ENCODE data around the gene GH2. TPM values are rescaled to one million over a fixed set of nuclear protein-coding genes. Genes with fewer than 3 reads are reported as not detected.
"Not testable (repeated sequence)": the region's sequence is repeated elsewhere in the genome, so short reads cannot be mapped to it uniquely, and the experiment has no call there.

Gene GH2
- polyA plus RNA-seq, 1 donor from 2014 or later: not detected

DNA sequence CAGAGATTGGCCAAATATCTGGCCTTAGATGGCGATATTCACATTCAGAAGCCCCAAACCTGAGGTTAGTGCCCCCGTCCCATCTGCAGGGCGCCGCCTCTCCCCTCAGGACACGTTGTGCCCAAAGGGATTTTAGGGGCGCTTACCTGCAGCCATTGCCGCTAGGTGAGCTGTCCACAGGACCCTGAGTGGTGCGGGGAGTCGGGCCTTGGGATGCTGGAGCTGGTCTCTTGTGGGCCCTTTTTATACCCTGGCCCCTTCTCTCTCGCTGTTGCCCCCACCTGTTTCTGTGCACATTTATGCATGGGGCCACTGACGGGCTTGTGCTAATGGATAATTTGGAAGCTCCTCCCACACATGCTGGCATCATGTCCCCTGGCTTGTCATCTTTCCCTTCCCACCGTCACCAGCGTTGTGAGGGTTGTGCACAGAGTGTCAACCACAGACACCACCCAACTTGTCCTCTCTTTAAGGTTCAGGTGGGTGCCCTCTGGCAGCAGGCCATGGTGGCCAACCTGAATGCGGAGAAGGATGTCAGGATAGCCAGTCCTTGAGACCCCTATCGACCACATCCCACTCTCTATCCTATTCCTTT is 29.4 kb upstream of the GH2 start, which contains the start of gene CSHL1:
TSS of gene CSHL1 (minus strand) at position 218 of the 595 bp plus-strand sequence. CDS start at position 156, 62 bp downstream.
- TF ChIP-seq EP300 (conservative IDR thresholded peaks at IDR 0.05; ENCODE audit: poor library complexity, severe bottlenecking) (no peak), POLR2AphosphoS5 (IDR thresholded peaks at IDR 0.05) (no peak), SMC3 (conservative IDR thresholded peaks at IDR 0.05; ENCODE audit: poor library complexity) (no peak), TAF1 (IDR thresholded peaks at IDR 0.05; ENCODE audit: low read depth) (no peak)
- TF ChIP-seq, protein P1, sequence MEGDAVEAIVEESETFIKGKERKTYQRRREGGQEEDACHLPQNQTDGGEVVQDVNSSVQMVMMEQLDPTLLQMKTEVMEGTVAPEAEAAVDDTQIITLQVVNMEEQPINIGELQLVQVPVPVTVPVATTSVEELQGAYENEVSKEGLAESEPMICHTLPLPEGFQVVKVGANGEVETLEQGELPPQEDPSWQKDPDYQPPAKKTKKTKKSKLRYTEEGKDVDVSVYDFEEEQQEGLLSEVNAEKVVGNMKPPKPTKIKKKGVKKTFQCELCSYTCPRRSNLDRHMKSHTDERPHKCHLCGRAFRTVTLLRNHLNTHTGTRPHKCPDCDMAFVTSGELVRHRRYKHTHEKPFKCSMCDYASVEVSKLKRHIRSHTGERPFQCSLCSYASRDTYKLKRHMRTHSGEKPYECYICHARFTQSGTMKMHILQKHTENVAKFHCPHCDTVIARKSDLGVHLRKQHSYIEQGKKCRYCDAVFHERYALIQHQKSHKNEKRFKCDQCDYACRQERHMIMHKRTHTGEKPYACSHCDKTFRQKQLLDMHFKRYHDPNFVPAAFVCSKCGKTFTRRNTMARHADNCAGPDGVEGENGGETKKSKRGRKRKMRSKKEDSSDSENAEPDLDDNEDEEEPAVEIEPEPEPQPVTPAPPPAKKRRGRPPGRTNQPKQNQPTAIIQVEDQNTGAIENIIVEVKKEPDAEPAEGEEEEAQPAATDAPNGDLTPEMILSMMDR (IDR thresholded peaks at IDR 0.05; ENCODE audit: poor library complexity, severe bottlenecking): no peak
- no peak within 1 kb of the TSS for H2AFZ ChIP-seq (ENCODE audit: low read depth, low read length)

DNA sequence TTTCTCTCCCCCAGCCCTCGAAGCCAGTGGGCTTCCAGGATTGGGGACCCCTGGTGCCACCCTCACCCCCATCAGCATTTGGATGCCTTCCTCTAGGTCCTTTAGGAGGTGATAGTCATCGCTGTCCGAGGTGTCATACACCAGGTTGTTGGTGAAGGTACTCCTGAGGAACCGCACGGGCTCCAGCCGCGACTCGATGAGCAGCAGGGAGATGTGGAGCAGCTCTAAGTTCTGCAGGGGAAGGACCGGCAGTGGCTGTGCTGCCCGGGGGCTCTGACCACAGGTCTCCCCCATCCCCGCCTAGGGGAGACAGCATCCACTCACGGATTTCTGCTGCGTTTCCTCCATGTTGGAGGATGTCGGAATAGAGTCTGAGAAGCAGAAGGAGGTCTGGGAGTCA is 28.4 kb upstream of the GH2 start:
- TF ChIP-seq, protein P2, sequence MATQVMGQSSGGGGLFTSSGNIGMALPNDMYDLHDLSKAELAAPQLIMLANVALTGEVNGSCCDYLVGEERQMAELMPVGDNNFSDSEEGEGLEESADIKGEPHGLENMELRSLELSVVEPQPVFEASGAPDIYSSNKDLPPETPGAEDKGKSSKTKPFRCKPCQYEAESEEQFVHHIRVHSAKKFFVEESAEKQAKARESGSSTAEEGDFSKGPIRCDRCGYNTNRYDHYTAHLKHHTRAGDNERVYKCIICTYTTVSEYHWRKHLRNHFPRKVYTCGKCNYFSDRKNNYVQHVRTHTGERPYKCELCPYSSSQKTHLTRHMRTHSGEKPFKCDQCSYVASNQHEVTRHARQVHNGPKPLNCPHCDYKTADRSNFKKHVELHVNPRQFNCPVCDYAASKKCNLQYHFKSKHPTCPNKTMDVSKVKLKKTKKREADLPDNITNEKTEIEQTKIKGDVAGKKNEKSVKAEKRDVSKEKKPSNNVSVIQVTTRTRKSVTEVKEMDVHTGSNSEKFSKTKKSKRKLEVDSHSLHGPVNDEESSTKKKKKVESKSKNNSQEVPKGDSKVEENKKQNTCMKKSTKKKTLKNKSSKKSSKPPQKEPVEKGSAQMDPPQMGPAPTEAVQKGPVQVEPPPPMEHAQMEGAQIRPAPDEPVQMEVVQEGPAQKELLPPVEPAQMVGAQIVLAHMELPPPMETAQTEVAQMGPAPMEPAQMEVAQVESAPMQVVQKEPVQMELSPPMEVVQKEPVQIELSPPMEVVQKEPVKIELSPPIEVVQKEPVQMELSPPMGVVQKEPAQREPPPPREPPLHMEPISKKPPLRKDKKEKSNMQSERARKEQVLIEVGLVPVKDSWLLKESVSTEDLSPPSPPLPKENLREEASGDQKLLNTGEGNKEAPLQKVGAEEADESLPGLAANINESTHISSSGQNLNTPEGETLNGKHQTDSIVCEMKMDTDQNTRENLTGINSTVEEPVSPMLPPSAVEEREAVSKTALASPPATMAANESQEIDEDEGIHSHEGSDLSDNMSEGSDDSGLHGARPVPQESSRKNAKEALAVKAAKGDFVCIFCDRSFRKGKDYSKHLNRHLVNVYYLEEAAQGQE (IDR thresholded peaks at IDR 0.05; ENCODE audit: borderline replicate concordance): no peak
- TF ChIP-seq POLR2AphosphoS5 (IDR thresholded peaks at IDR 0.05) (no peak), SMC3 (conservative IDR thresholded peaks at IDR 0.05; ENCODE audit: poor library complexity) (no peak), RAD21 (conservative IDR thresholded peaks at IDR 0.05) (no peak), MXI1 (conservative IDR thresholded peaks at IDR 0.05; ENCODE audit: poor library complexity, severe bottlenecking) (no peak), TAF1 (IDR thresholded peaks at IDR 0.05; ENCODE audit: low read depth) (no peak), EP300 (conservative IDR thresholded peaks at IDR 0.05; ENCODE audit: poor library complexity, severe bottlenecking) (no peak), EZH2 (IDR thresholded peaks at IDR 0.05; ENCODE audit: borderline replicate concordance, insufficient read depth, low read length, poor library complexity, severe bottlenecking) (no peak)
- TF ChIP-seq, protein P1 (IDR thresholded peaks at IDR 0.05; ENCODE audit: poor library complexity, severe bottlenecking): no peak
- Histone ChIP-seq H3K4me3 (ENCODE audit: low read length) (no peak overlapping the region), H2AFZ (ENCODE audit: low read depth, low read length) (no peak overlapping the region), H3K27ac (ENCODE audit: low read length) (no peak overlapping the region), H3K9me3 (ENCODE audit: low read length) (no peaks in the 10 kb centered on the region), H3K9me2 (ENCODE audit: insufficient read depth, low read length) (no peaks in the 10 kb centered on the region), H3K36me3 (ENCODE audit: insufficient read depth, low read length) (no peaks in the 10 kb centered on the region), H3K79me2 (replicated peaks; ENCODE audit: insufficient read depth, low read length) (no peaks in the 10 kb centered on the region), H3F3A (ENCODE audit: insufficient read depth, low read length, poor library complexity, severe bottlenecking) (no peaks in the 10 kb centered on the region), H3K27me3 (ENCODE audit: insufficient read depth, low read depth, low read length) (no peaks in the 10 kb centered on the region), H3K4me2 (ENCODE audit: low read length) (no peak overlapping the region), H4K20me1 (ENCODE audit: insufficient read depth) (no peaks in the 10 kb centered on the region), H3K9ac (ENCODE audit: low read length) (no peak overlapping the region)

More for the DNA sequence above, 29.4 kb upstream of the GH2 start, which contains the start of gene CSHL1:
- no peak within 1 kb of the TSS for H3K27ac ChIP-seq (ENCODE audit: low read length)
- no peak within 1 kb of the TSS for H3K4me2 ChIP-seq (ENCODE audit: low read length)
- no peak within 1 kb of the TSS for H3K4me3 ChIP-seq (ENCODE audit: low read length)
- no peaks in the 10 kb centered on the region for H3F3A ChIP-seq (ENCODE audit: insufficient read depth, low read length, poor library complexity, severe bottlenecking)
- no peaks in the 10 kb centered on the region for H3K36me3 ChIP-seq (ENCODE audit: insufficient read depth, low read length)
- no peaks in the 10 kb centered on the region for H3K9me2 ChIP-seq (ENCODE audit: insufficient read depth, low read length)
- no peaks in the 10 kb centered on the region for H3K9me3 ChIP-seq (ENCODE audit: low read length)
- H3K9ac ChIP-seq (ENCODE audit: low read length): no peak within 1 kb of the TSS
- no peaks in the 10 kb centered on the region for H4K20me1 ChIP-seq (ENCODE audit: insufficient read depth)
- no peaks in the 10 kb centered on the region for H3K79me2 ChIP-seq (replicated peaks; ENCODE audit: insufficient read depth, low read length)
- H3K27me3 ChIP-seq (ENCODE audit: insufficient read depth, low read depth, low read length): no peaks in the 10 kb centered on the region

DNA sequence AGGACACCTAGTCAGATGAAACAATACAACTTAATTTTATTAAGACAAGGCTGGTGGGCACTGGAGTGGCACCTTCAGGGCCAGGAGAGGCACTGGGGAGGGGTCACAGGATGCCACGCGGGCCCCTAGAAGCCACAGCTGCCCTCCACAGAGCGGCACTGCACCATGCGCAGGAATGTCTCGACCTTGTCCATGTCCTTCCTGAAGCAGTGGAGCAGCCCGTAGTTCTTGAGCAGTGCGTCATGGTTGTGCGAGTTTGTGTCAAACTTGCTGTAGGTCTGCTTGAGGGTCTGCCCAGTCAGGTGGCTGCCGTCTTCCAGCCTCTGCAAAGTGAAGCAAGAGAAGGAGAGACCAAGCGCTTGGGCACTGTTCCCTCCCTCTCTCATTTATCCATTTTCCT is 27.8 kb upstream of the GH2 start:
- not testable (repeated sequence) for H4K20me1 ChIP-seq (ENCODE audit: insufficient read depth); H3K9me2 ChIP-seq (ENCODE audit: insufficient read depth, low read length); H3K9me3 ChIP-seq (ENCODE audit: low read length); H3F3A ChIP-seq (ENCODE audit: insufficient read depth, low read length, poor library complexity, severe bottlenecking); H3K27ac ChIP-seq (ENCODE audit: low read length); H3K9ac ChIP-seq (ENCODE audit: low read length); H2AFZ ChIP-seq (ENCODE audit: low read depth, low read length); H3K4me2 ChIP-seq (ENCODE audit: low read length); H3K4me3 ChIP-seq (ENCODE audit: low read length); H3K27me3 ChIP-seq (ENCODE audit: insufficient read depth, low read depth, low read length); H3K79me2 ChIP-seq (replicated peaks; ENCODE audit: insufficient read depth, low read length); H3K36me3 ChIP-seq (ENCODE audit: insufficient read depth, low read length)

DNA sequence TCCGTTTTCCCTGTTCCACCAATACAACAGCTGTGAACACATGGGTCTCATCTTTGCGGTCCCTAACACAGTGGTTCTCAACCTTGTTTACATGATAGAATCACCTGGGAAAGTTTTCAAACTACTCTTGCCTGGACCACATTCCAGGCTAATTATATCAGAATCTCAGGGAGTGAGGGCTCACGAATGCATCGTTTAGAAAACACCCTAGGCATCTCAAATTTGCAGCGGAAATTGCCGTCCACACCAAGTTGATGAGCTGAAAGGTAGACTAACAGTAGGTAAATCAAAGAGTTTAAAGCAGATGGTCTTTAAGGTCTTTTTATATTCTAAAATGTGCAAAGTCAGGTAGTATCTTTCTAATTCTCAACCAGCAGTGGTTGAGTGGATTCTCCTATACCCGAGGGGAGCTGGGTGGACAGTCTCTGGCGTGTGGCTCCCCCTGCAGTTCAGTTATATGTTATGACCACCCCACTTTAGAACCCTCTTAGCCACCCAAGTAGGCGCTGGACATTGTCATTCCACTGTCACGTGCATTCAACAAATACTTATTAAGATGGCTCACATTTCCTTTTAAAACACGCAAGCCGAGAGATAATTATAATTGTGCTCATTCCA is 25.5 kb upstream of the GH2 start:
- H3K27ac ChIP-seq (ENCODE audit: low read length); H3F3A ChIP-seq (ENCODE audit: insufficient read depth, low read length, poor library complexity, severe bottlenecking); H3K36me3 ChIP-seq (ENCODE audit: insufficient read depth, low read length); H3K27me3 ChIP-seq (ENCODE audit: insufficient read depth, low read depth, low read length); H4K20me1 ChIP-seq (ENCODE audit: insufficient read depth); H3K9me2 ChIP-seq (ENCODE audit: insufficient read depth, low read length); H3K4me2 ChIP-seq (ENCODE audit: low read length); H3K9ac ChIP-seq (ENCODE audit: low read length); H2AFZ ChIP-seq (ENCODE audit: low read depth, low read length); H3K4me3 ChIP-seq (ENCODE audit: low read length); H3K9me3 ChIP-seq (ENCODE audit: low read length); H3K79me2 ChIP-seq (replicated peaks; ENCODE audit: insufficient read depth, low read length): not testable (repeated sequence)

Measured in neural cell (in vitro differentiated cells).